Measurements from ENCODE around the gene PERM1. TPM values are rescaled to one million over a fixed set of nuclear protein-coding genes. Genes with fewer than 3 reads are reported as not detected.
"Not testable (repeated sequence)": the region's sequence is repeated elsewhere in the genome, so short reads cannot be mapped to it uniquely, and the experiment has no call there.

Gene PERM1
- total and polyA plus RNA-seq, 5 experiments from 2014 or later, result not detected

GRCh38 chr1:1021920-1022259, 40.0 kb upstream of the PERM1 start:
- Mint-ChIP-seq H3K4me3 (peak overlapping the region in 3 of 10 donors; percentile 22 to 57 (median 34)), H3K27me3 (no peaks in the 10 kb centered on the region), H3K36me3 (peaks cover 0 to 1% (median 0%) of the 10 kb centered on the region in 3 donors), H3K9me3 (no peaks in the 10 kb centered on the region), H3K27ac (no peak overlapping the region), H3K4me1 (peaks cover 5 to 23% (median 18%) of the 10 kb centered on the region in 4 donors)
- no peak for ATAC-seq
- DNase-seq, result no peak
- POLR2A ChIA-PET, result interaction anchor here (0.6 to 1.1 kb wide), 5 partner anchors 9 to 257 kb away, joined by 3 to 11 read pairs (median 3); partner anchors contain the start of gene ISG15

- ATAC-seq, result no peak
- Mint-ChIP-seq H3K27ac (peak overlapping the region in 2 of 10 donors; percentile 31 to 56), H3K9me3 (no peaks in the 10 kb centered on the region), H3K4me3 (peak overlapping the region in 8 of 10 donors; percentile 22 to 68 (median 54)), H3K27me3 (no peaks in the 10 kb centered on the region), H3K36me3 (peaks cover 0 to 1% (median 0%) of the 10 kb centered on the region in 3 donors), H3K4me1 (peaks cover 5 to 23% (median 18%) of the 10 kb centered on the region in 4 donors)
- POLR2A ChIA-PET, result interaction anchor here (0.7 to 1.1 kb wide), 4 partner anchors 8 to 258 kb away, joined by 3 to 11 read pairs (median 4); partner anchors contain the start of gene ISG15
- no peak for DNase-seq
Observed at GRCh38 chr1:1021010-1021919, 39.4 kb upstream of the PERM1 start.

- H3K4me1 Mint-ChIP-seq, result peaks cover 5 to 23% (median 18%) of the 10 kb centered on the region in 4 donors
Observed at GRCh38 chr1:1020415-1021009, 38.6 kb upstream of the PERM1 start.

GRCh38 chr1:1020000-1020404, 38.1 kb upstream of the PERM1 start, which contains the start of gene AGRN:
Gene AGRN (plus strand): TSS chr1:1020120. CDS start chr1:1020173, 53 bp downstream.
- DNase-seq (peak in 5 of 10 donors; percentile 27 to 61 (median 46)), ATAC-seq (peak; percentile 26 to 43)
- Mint-ChIP-seq H3K27me3 (no peaks in the 10 kb centered on the region), H3K27ac (peak within 1 kb of the TSS in 5 of 10 donors; percentile 7 to 71 (median 37)), H3K36me3 (peaks cover 0 to 1% (median 0%) of the 10 kb centered on the region in 3 donors), H3K4me1 (peaks cover 5 to 26% (median 20%) of the 10 kb centered on the region in 4 donors), H3K4me3 (peak within 1 kb of the TSS; percentile 36 to 78 (median 68)), H3K9me3 (no peaks in the 10 kb centered on the region)
- POLR2A ChIA-PET, result interaction anchor here (0.5 to 1.4 kb wide), 3 partner anchors 20 to 286 kb away, joined by 3 to 5 read pairs (median 3); partner anchors contain the start of gene C1orf159

More at GRCh38 chr1:1020415-1021009, 38.6 kb upstream of the PERM1 start:
- Mint-ChIP-seq H3K27ac (no peak overlapping the region), H3K27me3 (no peaks in the 10 kb centered on the region), H3K4me3 (peak overlapping the region in 7 of 10 donors; percentile 22 to 68 (median 54)), H3K9me3 (no peaks in the 10 kb centered on the region), H3K36me3 (peaks cover 0 to 1% (median 0%) of the 10 kb centered on the region in 3 donors)
- DNase-seq (no peak), ATAC-seq (peak in 1 of 2 donors; percentile 29)
- POLR2A ChIA-PET, result no interaction called here

- POLR2A ChIA-PET, result interaction anchor here (0.5 to 1.4 kb wide), 8 partner anchors 13 to 884 kb away, joined by 3 to 7 read pairs (median 3); partner anchors contain the start of gene C1orf159
- no peaks in the 10 kb centered on the region for H3K27me3 Mint-ChIP-seq
- peak; percentile 77 for ATAC-seq
Observed at GRCh38 chr1:1019122-1019999, 37.5 kb upstream of the PERM1 start.

GRCh38 chr1:1018321-1018685, 36.4 kb upstream of the PERM1 start:
- not testable (repeated sequence) for ATAC-seq, H3K27ac Mint-ChIP-seq, H3K9me3 Mint-ChIP-seq, DNase-seq, H3K27me3 Mint-ChIP-seq, H3K36me3 Mint-ChIP-seq
- H3K4me3 Mint-ChIP-seq, result peak overlapping the region in 3 of 10 donors; percentile 14 to 62 (median 56)
- POLR2A ChIA-PET, result interaction anchor here (1.0 to 1.4 kb wide), 4 partner anchors 12 to 98 kb away, joined by 3 to 6 read pairs (median 4); partner anchors contain the start of gene C1orf159
- peaks cover 12 to 43% (median 36%) of the 10 kb centered on the region in 4 donors for H3K4me1 Mint-ChIP-seq

More at GRCh38 chr1:1019122-1019999, 37.5 kb upstream of the PERM1 start:
- peak; percentile 66 to 87 (median 84) for DNase-seq
- Mint-ChIP-seq H3K36me3 (peaks cover 0 to 1% (median 0%) of the 10 kb centered on the region in 3 donors), H3K27ac (peak overlapping the region in 5 of 10 donors; percentile 7 to 71 (median 37)), H3K9me3 (no peaks in the 10 kb centered on the region), H3K4me1 (peaks cover 8 to 33% (median 26%) of the 10 kb centered on the region in 4 donors), H3K4me3 (peak overlapping the region; percentile 36 to 78 (median 62))

- Mint-ChIP-seq H3K27ac (peak overlapping the region in 9 of 10 donors; percentile 72 to 86 (median 77)), H3K4me3 (peak overlapping the region; percentile 32 to 79 (median 64)), H3K4me1 (peaks cover 13 to 47% (median 37%) of the 10 kb centered on the region in 4 donors)
- not testable (repeated sequence) for H3K9me3 Mint-ChIP-seq, H3K36me3 Mint-ChIP-seq, ATAC-seq, H3K27me3 Mint-ChIP-seq
- peak in 1 of 10 donors; percentile 40 for DNase-seq
- POLR2A ChIA-PET, result interaction anchor here (1.0 kb wide), 1 partner anchor 62 kb away, joined by 3 read pairs; no protein-coding TSS in a partner anchor
Observed at GRCh38 chr1:1017397-1018320, 35.8 kb upstream of the PERM1 start.

GRCh38 chr1:1014799-1015681, 33.1 kb upstream of the PERM1 start:
- H3K27ac Mint-ChIP-seq, result peak overlapping the region in 9 of 10 donors; percentile 82 to 100 (median 98)
- no peaks in the 10 kb centered on the region for H3K27me3 Mint-ChIP-seq
- DNase-seq, result peak in 1 of 10 donors; percentile 37
- H3K4me3 Mint-ChIP-seq, result peak overlapping the region; percentile 18 to 99 (median 97)
- peaks cover 0 to 1% (median 0%) of the 10 kb centered on the region in 3 donors for H3K36me3 Mint-ChIP-seq
- no peaks in the 10 kb centered on the region for H3K9me3 Mint-ChIP-seq
- H3K4me1 Mint-ChIP-seq, result peaks cover 13 to 51% (median 38%) of the 10 kb centered on the region in 4 donors
- POLR2A ChIA-PET, result interaction anchor here (1.2 to 3.5 kb wide), 7 partner anchors 10 to 337 kb away, joined by 3 to 26 read pairs (median 6); no protein-coding TSS in a partner anchor
- ATAC-seq, result no peak

- POLR2A ChIA-PET, result interaction anchor here (0.9 to 3.5 kb wide), 17 partner anchors 8 to 338 kb away, joined by 3 to 26 read pairs (median 4); partner anchors contain the start of genes C1orf159 and PLEKHN1
Observed at GRCh38 chr1:1013922-1014648, 32.2 kb upstream of the PERM1 start.

More at GRCh38 chr1:1013922-1014648, 32.2 kb upstream of the PERM1 start:
- Mint-ChIP-seq H3K27ac (peak overlapping the region; percentile 98 to 100 (median 98)), H3K27me3 (no peaks in the 10 kb centered on the region), H3K4me1 (peaks cover 13 to 50% (median 38%) of the 10 kb centered on the region in 4 donors), H3K4me3 (peak overlapping the region; percentile 92 to 99 (median 97)), H3K9me3 (no peaks in the 10 kb centered on the region), H3K36me3 (peaks cover 0 to 1% (median 0%) of the 10 kb centered on the region in 3 donors)
- DNase-seq (peak in 1 of 10 donors; percentile 63), ATAC-seq (no peak)

Data from naive thymus-derived CD8-positive, alpha-beta T cell (primary cell).